Panc1 (cell line): ENCODE results near the gene CNTLN. TPM values are rescaled to one million over a fixed set of nuclear protein-coding genes. Genes with fewer than 3 reads are reported as not detected.

ENCODE experiments used
- ATAC-seq: fragments of 200-7000 bp; cut with Tn5 transposase; 2 replicates; pipeline ENCODE4 v1.9.1; 2020; ENCODE audit warnings: mild to moderate bottlenecking, moderate library complexity
- BruUV-seq: library from RNA; stranded (reverse); fragments of 400-500 nt; replicated peaks from 2 replicates; lab custom pipeline; 2021; lab: Mats Ljungman, UMichigan
- CTCF ChIA-PET: fragments of 300-600 bp; sonication (Branson Sonifier 250); formaldehyde crosslinking; loops from one replicate; lab custom pipeline; 2022; ENCODE audit warnings: antibody characterized with exemption; lab: Charles Lee
- POLR2A ChIA-PET: fragments of 300-600 bp; sonication (Branson Sonifier 250); formaldehyde crosslinking; loops from one replicate; lab custom pipeline; 2022; ENCODE audit warnings: antibody characterized with exemption; lab: Charles Lee
- DNase-seq: peaks from one replicate; pipeline ENCODE4 v3.0.0-alpha.2; 2010; ENCODE audit warnings: low read depth, low spot score
- H3K27ac ChIP-seq: 2 replicates; pipeline ENCODE4 v1.5.1; 2011; ENCODE audit warnings: mild to moderate bottlenecking, low read length, inconsistent platforms
- H3K27me3 ChIP-seq: fragments of 200-500 bp; sonication (Bioruptor generic); 2 replicates; pipeline ENCODE4 v1.6.0; 2014; ENCODE audit warnings: low read length, inconsistent platforms; ENCODE audit not compliant: control insufficient read depth, insufficient read depth
- H3K36me3 ChIP-seq: fragments of 200-500 bp; sonication (Bioruptor generic); 2 replicates; pipeline ENCODE4 v1.5.1; 2014; ENCODE audit warnings: inconsistent platforms, mild to moderate bottlenecking, low read length, moderate library complexity; ENCODE audit not compliant: control insufficient read depth, insufficient read depth
- H3K4me1 ChIP-seq: 2 replicates; pipeline ENCODE4 v1.5.1; 2011; ENCODE audit warnings: inconsistent platforms, mild to moderate bottlenecking, low read length, moderate library complexity; ENCODE audit not compliant: control insufficient read depth, insufficient read depth
- H3K4me3 ChIP-seq, 2 experiments: 2 replicates each; pipeline ENCODE4 v1.5.1; 2011 to 2012; ENCODE audit warnings: low read depth in 2 of 2, low read length in 2 of 2, mild to moderate bottlenecking in 2 of 2, inconsistent platforms in 1 of 2, moderate library complexity in 1 of 2
- H3K9me3 ChIP-seq: fragments of 200-500 bp; sonication (Bioruptor generic); 2 replicates; pipeline ENCODE4 v1.5.1; 2014; ENCODE audit warnings: low read depth, mild to moderate bottlenecking, inconsistent platforms, low read length, moderate library complexity; ENCODE audit not compliant: control insufficient read depth, insufficient read depth
- POLR2AphosphoS5 ChIP-seq: IDR thresholded peaks from 2 replicates; pipeline ENCODE4 v1.6.1; 2012; ENCODE audit warnings: mild to moderate bottlenecking, low read depth, low read length, moderate library complexity
- REST ChIP-seq, 2 experiments: IDR thresholded peaks; 2 replicates each; pipeline ENCODE4 v1.6.1; 2011 to 2012; ENCODE audit warnings: low read depth in 2 of 2, control low read depth in 1 of 2, low read length in 1 of 2, mild to moderate bottlenecking in 1 of 2, moderate library complexity in 1 of 2; ENCODE audit not compliant: insufficient read depth in 1 of 2
- SIN3A ChIP-seq: IDR thresholded peaks from 2 replicates; pipeline ENCODE4 v1.6.1; 2012; ENCODE audit warnings: low read depth, mild to moderate bottlenecking, low read length, moderate library complexity, borderline replicate concordance; ENCODE audit not compliant: insufficient read depth
- TCF7L2 ChIP-seq: IDR thresholded peaks from 2 replicates; pipeline ENCODE4 v1.6.1; 2011; ENCODE audit warnings: mild to moderate bottlenecking, low read depth, low read length, inconsistent platforms
- in situ Hi-C: cut with HindIII; loops from 2 replicates; pipeline ENCODE4 v1.10.0; 2016; ENCODE audit warnings: low sequenced_read_pairs, low pct_unique_long_range_greater_than_20kb
- intact Hi-C: fragments of 100-400 bp; cut with micrococcal nuclease; formaldehyde crosslinking; loops from one replicate; pipeline ENCODE4 v1.10.0; 2022; ENCODE audit not compliant: unreplicated experiment
- total RNA-seq: library from RNA; stranded (reverse); gene quantifications from one replicate; pipeline ENCODE4 v1.2.1, GENCODE V29; 2021; ENCODE audit not compliant: unreplicated experiment
- TF ChIP-seq, protein P1 (sequence below): fragments of 450-650 bp; IDR thresholded peaks from 2 replicates; pipeline ENCODE4 v1.5.1; 2017; ENCODE audit warnings: mild to moderate bottlenecking

Gene CNTLN
- total RNA-seq, 1 experiment from 2014 or later, result not detected

- CTCF ChIA-PET, result no interaction called here
- TF ChIP-seq TCF7L2, result no peak
- TF ChIP-seq REST (IDR thresholded peaks at IDR 0.05; ENCODE audit: insufficient read depth in 1 of 2, low read depth in 2 of 2, low read length in 1 of 2), result no peak
- TF ChIP-seq, protein P1, sequence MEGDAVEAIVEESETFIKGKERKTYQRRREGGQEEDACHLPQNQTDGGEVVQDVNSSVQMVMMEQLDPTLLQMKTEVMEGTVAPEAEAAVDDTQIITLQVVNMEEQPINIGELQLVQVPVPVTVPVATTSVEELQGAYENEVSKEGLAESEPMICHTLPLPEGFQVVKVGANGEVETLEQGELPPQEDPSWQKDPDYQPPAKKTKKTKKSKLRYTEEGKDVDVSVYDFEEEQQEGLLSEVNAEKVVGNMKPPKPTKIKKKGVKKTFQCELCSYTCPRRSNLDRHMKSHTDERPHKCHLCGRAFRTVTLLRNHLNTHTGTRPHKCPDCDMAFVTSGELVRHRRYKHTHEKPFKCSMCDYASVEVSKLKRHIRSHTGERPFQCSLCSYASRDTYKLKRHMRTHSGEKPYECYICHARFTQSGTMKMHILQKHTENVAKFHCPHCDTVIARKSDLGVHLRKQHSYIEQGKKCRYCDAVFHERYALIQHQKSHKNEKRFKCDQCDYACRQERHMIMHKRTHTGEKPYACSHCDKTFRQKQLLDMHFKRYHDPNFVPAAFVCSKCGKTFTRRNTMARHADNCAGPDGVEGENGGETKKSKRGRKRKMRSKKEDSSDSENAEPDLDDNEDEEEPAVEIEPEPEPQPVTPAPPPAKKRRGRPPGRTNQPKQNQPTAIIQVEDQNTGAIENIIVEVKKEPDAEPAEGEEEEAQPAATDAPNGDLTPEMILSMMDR, result no peak
These were observed 158.8 kb downstream of the CNTLN start for GRCh38 chr9:17293685-17294084.

DNA sequence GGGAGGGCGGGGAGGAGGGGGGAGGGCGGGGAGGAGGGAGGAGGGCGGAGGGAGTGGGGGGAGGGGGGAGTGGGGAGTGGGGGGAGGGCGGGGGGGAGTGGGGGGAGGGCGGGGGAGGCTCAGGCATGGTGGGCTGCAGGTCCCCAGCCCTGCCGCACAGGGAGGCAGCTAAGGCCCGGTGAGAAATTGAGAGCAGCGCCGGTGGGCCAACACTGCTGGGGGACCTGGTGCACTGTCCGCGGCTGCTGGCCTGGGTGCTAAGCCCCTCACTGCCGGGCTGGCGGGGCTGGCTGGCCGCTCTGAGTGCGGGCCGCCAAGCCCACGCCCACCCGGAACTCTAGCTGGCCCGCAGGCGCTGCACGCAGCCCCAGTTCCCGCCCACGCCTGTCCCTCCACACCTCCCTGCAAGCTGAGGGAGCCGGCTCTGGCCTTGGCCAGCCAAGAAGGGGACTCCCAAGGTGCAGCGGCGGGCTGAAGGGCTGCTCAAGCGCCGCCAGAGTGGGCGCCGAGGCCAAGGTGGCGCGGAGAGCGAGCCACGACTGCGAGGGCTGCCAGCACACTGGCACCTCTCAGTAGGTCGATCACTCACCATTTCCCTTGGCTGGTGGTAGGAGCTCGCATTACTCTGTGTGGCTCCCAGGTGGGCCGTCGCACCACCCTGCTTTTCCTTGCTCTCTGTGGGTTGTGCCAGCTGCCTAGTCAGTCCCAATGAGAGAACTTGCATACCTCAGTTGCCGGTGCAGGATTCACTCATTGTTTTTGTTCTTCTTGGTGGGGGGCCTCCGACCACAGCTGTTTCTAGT is 160.2 kb downstream of the CNTLN start:
- CTCF ChIA-PET, result no interaction called here
- intact Hi-C loops, result no loop called here
- TF ChIP-seq REST (IDR thresholded peaks at IDR 0.05; ENCODE audit: insufficient read depth in 1 of 2, low read depth in 2 of 2, low read length in 1 of 2) (no peak), SIN3A (no peak), POLR2AphosphoS5 (no peak), TCF7L2 (no peak)
- TF ChIP-seq, protein P1, result no peak

More at GRCh38 chr9:17293685-17294084, 158.8 kb downstream of the CNTLN start:
- no peaks in the 10 kb centered on the region for H3K9me3 ChIP-seq
- H3K27me3 ChIP-seq, result no peaks in the 10 kb centered on the region
- in situ Hi-C loops (no loop called here), intact Hi-C loops (no loop called here)
- H3K27ac ChIP-seq, result no peak overlapping the region
- H3K36me3 ChIP-seq, result no peaks in the 10 kb centered on the region
- DNase-seq (no peak), ATAC-seq (no peak)
- POLR2A ChIA-PET, result no interaction called here
- H3K4me1 ChIP-seq, result no peaks in the 10 kb centered on the region
- no peak overlapping the region for H3K4me3 ChIP-seq
- no TSS peak for BruUV-seq

More for the DNA sequence above, 160.2 kb downstream of the CNTLN start:
- DNase-seq (no peak), ATAC-seq (no peak)
- Histone ChIP-seq H3K27me3 (no peaks in the 10 kb centered on the region), H3K4me1 (no peaks in the 10 kb centered on the region), H3K27ac (no peak overlapping the region), H3K36me3 (no peaks in the 10 kb centered on the region), H3K4me3 (no peak overlapping the region), H3K9me3 (no peaks in the 10 kb centered on the region)
- POLR2A ChIA-PET, result no interaction called here
- in situ Hi-C loops, result no loop called here
- BruUV-seq, result no TSS peak
